ENCODE data around the gene PDGFA. TPM values are rescaled to one million over a fixed set of nuclear protein-coding genes. Genes with fewer than 3 reads are reported as not detected.

PDGFA gene
- polyA plus RNA-seq, 1 donor (not counting 4 experiments of a cell fraction or from before 2014, with no cell fraction given) = 14.8 TPM

DNA sequence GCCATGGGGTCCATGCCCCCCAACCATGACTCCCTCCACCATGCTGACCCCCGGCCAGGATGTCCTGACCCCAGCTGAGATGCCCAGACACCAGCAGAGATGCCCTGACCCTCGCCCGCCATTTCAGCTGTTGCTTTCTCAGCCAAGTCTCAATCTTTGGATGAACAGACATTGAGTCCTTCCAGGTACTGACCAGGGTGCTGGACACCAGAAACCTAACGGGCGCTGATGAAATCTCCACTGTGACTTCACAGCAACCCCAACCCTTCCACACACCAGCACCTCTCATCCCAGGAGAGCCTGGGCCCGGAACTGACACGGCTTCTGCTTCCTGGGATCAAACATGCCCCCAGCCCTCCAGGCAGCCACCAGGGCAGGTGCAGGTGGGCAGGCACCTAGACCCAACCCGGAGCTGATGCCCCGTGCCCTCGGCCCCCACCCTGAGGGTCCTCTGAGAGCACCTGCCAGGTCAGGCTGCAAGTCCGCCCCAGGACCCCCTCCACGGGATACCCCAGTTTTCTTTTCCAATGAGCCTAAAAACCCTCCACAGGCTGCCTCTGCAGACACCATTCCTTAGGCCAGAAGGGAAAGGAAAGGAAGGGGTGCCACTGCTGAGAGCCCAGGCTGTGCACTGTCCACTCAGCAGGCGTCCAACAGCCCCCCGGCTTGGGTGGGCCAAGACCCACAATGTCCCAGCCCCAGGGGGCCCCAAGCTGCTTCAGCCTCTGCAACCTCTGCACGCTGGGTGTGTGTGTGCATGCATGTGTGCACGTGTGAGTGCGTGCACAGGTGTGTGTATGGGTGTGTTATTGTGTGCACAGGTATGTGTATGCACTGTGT, 43.4 kb upstream of the PDGFA start:
- H3K9ac ChIP-seq (ENCODE audit: control insufficient read depth, extremely low read depth, insufficient read depth, low read length) = no peak overlapping the region
- no peaks in the 10 kb centered on the region for H3K27me3 ChIP-seq (ENCODE audit: control insufficient read depth, extremely low read depth, insufficient read depth, low read length)
- H3K27ac ChIP-seq (ENCODE audit: control insufficient read depth, insufficient read depth, low read length) = no peak overlapping the region
- no peaks in the 10 kb centered on the region for H3K79me2 ChIP-seq (ENCODE audit: control insufficient read depth, insufficient read depth, low read length)
- H3K9me1 ChIP-seq (ENCODE audit: control insufficient read depth, extremely low read depth, insufficient read depth, low read length) = no peaks in the 10 kb centered on the region
- H3K4me2 ChIP-seq (ENCODE audit: control insufficient read depth, extremely low read depth, insufficient read depth, low read depth, low read length) = no peak overlapping the region
- H3K4me3 ChIP-seq (ENCODE audit: control insufficient read depth in 2 of 3, extremely low read depth in 1 of 3, insufficient read depth in 2 of 3, low read depth in 1 of 3, low read length in 3 of 3) = no peak overlapping the region
- dilution Hi-C loops (cut with MboI; ENCODE audit: extremely low pct_ligation_motif_present, low sequenced_read_pairs) = no loop called here
- H3K36me3 ChIP-seq (ENCODE audit: control insufficient read depth in 2 of 2, extremely low read depth in 1 of 2, insufficient read depth in 2 of 2, low read length in 2 of 2) = no peaks in the 10 kb centered on the region
- TF ChIP-seq EZH2 (IDR thresholded peaks at IDR 0.05; ENCODE audit: low read length) = no peak
- TF ChIP-seq, protein P1, sequence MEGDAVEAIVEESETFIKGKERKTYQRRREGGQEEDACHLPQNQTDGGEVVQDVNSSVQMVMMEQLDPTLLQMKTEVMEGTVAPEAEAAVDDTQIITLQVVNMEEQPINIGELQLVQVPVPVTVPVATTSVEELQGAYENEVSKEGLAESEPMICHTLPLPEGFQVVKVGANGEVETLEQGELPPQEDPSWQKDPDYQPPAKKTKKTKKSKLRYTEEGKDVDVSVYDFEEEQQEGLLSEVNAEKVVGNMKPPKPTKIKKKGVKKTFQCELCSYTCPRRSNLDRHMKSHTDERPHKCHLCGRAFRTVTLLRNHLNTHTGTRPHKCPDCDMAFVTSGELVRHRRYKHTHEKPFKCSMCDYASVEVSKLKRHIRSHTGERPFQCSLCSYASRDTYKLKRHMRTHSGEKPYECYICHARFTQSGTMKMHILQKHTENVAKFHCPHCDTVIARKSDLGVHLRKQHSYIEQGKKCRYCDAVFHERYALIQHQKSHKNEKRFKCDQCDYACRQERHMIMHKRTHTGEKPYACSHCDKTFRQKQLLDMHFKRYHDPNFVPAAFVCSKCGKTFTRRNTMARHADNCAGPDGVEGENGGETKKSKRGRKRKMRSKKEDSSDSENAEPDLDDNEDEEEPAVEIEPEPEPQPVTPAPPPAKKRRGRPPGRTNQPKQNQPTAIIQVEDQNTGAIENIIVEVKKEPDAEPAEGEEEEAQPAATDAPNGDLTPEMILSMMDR (optimal IDR thresholded peaks at IDR 0.05 in 1 of 3, IDR thresholded peaks at IDR 0.05 in 1 of 3, conservative IDR thresholded peaks at IDR 0.05 in 1 of 3; ENCODE audit: extremely low read depth in 1 of 3, insufficient read depth in 2 of 3, low read length in 3 of 3) = no peak
- H4K20me1 ChIP-seq (ENCODE audit: control insufficient read depth, extremely low read depth, insufficient read depth, low read length) = no peaks in the 10 kb centered on the region
- FAIRE-seq = no peak
- no peaks in the 10 kb centered on the region for H3K4me1 ChIP-seq (ENCODE audit: control insufficient read depth, extremely low read depth, insufficient read depth, low read length)
- H2AFZ ChIP-seq (ENCODE audit: control insufficient read depth, low read length) = no peak overlapping the region
- DNase-seq (ENCODE audit: low read depth, low spot score) = no peak
- peaks cover 4% of the 10 kb centered on the region for H3K9me3 ChIP-seq (ENCODE audit: control insufficient read depth, low read depth, low read length)

DNA sequence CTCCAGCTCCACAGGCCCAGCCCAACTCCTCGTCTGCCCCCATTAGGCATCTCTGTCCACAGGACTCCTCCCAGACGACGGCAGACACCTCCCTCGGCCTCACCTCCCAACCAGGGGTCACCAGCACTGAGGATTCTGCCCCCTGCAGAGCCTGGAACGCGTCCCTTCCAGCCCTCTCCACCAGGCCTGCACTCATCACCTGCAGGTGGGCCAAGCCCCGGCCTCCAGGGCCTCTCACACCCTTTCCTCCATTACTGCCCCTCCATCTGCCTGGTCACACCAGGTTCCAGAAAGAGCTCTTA, 42.7 kb upstream of the PDGFA start:
- FAIRE-seq = no peak
- Histone ChIP-seq H3K9me3 (ENCODE audit: control insufficient read depth, low read depth, low read length) (peaks cover 4% of the 10 kb centered on the region), H3K4me3 (ENCODE audit: control insufficient read depth in 2 of 3, extremely low read depth in 1 of 3, insufficient read depth in 2 of 3, low read depth in 1 of 3, low read length in 3 of 3) (no peak overlapping the region), H3K27ac (ENCODE audit: control insufficient read depth, insufficient read depth, low read length) (no peak overlapping the region), H3K9me1 (ENCODE audit: control insufficient read depth, extremely low read depth, insufficient read depth, low read length) (no peaks in the 10 kb centered on the region), H4K20me1 (ENCODE audit: control insufficient read depth, extremely low read depth, insufficient read depth, low read length) (no peaks in the 10 kb centered on the region), H3K9ac (ENCODE audit: control insufficient read depth, extremely low read depth, insufficient read depth, low read length) (no peak overlapping the region), H3K79me2 (ENCODE audit: control insufficient read depth, insufficient read depth, low read length) (no peaks in the 10 kb centered on the region), H3K4me1 (ENCODE audit: control insufficient read depth, extremely low read depth, insufficient read depth, low read length) (no peaks in the 10 kb centered on the region), H2AFZ (ENCODE audit: control insufficient read depth, low read length) (no peak overlapping the region), H3K27me3 (ENCODE audit: control insufficient read depth, extremely low read depth, insufficient read depth, low read length) (no peaks in the 10 kb centered on the region), H3K36me3 (ENCODE audit: control insufficient read depth in 2 of 2, extremely low read depth in 1 of 2, insufficient read depth in 2 of 2, low read length in 2 of 2) (no peaks in the 10 kb centered on the region), H3K4me2 (ENCODE audit: control insufficient read depth, extremely low read depth, insufficient read depth, low read depth, low read length) (no peak overlapping the region)
- dilution Hi-C loops (cut with MboI; ENCODE audit: extremely low pct_ligation_motif_present, low sequenced_read_pairs) = no loop called here
- TF ChIP-seq EZH2 (IDR thresholded peaks at IDR 0.05; ENCODE audit: low read length) = no peak
- TF ChIP-seq, protein P1 (optimal IDR thresholded peaks at IDR 0.05 in 1 of 3, IDR thresholded peaks at IDR 0.05 in 1 of 3, conservative IDR thresholded peaks at IDR 0.05 in 1 of 3; ENCODE audit: extremely low read depth in 1 of 3, insufficient read depth in 2 of 3, low read length in 3 of 3) = no peak
- no peak for DNase-seq (ENCODE audit: low read depth, low spot score)
